ENCODE data around the gene TTLL11. TPM values are rescaled to one million over a fixed set of nuclear protein-coding genes. Genes with fewer than 3 reads are reported as not detected.

The TTLL11 gene
- total and polyA plus RNA-seq, 2 experiments from 2014 or later, result 0.57 to 1.4 TPM

DNA sequence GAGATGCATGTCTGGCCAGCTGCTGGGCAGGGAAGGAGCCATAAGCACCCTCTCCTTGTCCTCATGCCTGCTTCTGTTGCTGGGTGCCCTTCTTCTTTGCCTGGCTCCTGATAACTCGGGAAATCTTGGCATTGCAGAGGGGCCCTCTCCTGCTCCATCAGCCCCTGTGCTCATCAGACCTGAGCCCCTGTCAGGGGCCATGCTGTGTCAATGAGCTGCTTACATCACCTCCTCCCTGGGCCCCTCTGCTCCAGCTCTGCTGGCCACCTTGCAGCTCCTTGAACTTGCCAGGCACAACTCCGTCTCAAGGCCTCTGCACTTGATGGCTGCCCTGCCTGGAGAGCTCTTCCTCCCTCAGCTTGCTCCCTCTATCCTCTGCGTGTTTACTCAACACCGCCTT is 194.3 kb downstream of the TTLL11 start (continued):
- TF ChIP-seq ZNF331 (CRISPR knock-in tag; IDR thresholded peaks at IDR 0.05; ENCODE audit: low read depth) (no peak), CREB1 (CRISPR knock-in tag; IDR thresholded peaks at IDR 0.05; ENCODE audit: low read depth) (no peak), EZH2 (IDR thresholded peaks at IDR 0.05; ENCODE audit: low read depth, unreplicated experiment) (no peak), JUNB (IDR thresholded peaks at IDR 0.05; ENCODE audit: unreplicated experiment) (no peak), EZH2phosphoT487 (IDR thresholded peaks at IDR 0.05; ENCODE audit: unreplicated experiment) (no peak), STAT1 (IDR thresholded peaks at IDR 0.05; ENCODE audit: unreplicated experiment) (no peak), ZNF114 (CRISPR knock-in tag; IDR thresholded peaks at IDR 0.05) (no peak), POLR2AphosphoS5 (IDR thresholded peaks at IDR 0.05; ENCODE audit: low read depth) (no peak)
- TF ChIP-seq, protein P1, sequence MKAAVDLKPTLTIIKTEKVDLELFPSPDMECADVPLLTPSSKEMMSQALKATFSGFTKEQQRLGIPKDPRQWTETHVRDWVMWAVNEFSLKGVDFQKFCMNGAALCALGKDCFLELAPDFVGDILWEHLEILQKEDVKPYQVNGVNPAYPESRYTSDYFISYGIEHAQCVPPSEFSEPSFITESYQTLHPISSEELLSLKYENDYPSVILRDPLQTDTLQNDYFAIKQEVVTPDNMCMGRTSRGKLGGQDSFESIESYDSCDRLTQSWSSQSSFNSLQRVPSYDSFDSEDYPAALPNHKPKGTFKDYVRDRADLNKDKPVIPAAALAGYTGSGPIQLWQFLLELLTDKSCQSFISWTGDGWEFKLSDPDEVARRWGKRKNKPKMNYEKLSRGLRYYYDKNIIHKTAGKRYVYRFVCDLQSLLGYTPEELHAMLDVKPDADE (IDR thresholded peaks at IDR 0.05), result no peak
- TF ChIP-seq, protein P2, sequence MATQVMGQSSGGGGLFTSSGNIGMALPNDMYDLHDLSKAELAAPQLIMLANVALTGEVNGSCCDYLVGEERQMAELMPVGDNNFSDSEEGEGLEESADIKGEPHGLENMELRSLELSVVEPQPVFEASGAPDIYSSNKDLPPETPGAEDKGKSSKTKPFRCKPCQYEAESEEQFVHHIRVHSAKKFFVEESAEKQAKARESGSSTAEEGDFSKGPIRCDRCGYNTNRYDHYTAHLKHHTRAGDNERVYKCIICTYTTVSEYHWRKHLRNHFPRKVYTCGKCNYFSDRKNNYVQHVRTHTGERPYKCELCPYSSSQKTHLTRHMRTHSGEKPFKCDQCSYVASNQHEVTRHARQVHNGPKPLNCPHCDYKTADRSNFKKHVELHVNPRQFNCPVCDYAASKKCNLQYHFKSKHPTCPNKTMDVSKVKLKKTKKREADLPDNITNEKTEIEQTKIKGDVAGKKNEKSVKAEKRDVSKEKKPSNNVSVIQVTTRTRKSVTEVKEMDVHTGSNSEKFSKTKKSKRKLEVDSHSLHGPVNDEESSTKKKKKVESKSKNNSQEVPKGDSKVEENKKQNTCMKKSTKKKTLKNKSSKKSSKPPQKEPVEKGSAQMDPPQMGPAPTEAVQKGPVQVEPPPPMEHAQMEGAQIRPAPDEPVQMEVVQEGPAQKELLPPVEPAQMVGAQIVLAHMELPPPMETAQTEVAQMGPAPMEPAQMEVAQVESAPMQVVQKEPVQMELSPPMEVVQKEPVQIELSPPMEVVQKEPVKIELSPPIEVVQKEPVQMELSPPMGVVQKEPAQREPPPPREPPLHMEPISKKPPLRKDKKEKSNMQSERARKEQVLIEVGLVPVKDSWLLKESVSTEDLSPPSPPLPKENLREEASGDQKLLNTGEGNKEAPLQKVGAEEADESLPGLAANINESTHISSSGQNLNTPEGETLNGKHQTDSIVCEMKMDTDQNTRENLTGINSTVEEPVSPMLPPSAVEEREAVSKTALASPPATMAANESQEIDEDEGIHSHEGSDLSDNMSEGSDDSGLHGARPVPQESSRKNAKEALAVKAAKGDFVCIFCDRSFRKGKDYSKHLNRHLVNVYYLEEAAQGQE (IDR thresholded peaks at IDR 0.05; ENCODE audit: unreplicated experiment), result no peak

DNA sequence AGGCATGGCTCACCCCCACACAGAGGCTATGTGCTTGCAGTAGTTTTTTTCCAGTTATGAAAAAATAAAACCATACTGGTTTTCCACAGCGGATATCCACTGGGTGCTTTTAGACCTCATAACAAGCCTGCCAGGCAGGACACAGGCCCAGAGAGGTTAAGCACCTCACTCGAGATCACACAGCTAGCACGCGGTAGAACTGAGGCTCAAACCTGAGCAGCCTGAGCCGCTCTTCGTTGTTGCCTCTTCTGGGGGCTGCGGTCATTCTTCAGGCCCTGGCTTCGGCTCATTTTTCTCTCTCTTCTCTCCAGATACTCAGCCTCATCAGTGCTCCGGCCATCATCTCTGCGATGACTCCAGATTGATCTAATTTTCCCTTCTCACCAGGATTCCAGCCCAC is 196.0 kb downstream of the TTLL11 start:
- H3K36me3 Mint-ChIP-seq (ENCODE audit: low read depth), result no peaks in the 10 kb centered on the region
- Histone ChIP-seq H3K36me3 (ENCODE audit: insufficient read depth) (no peaks in the 10 kb centered on the region), H3K4me3 (no peak overlapping the region), H3F3A (replicated peaks; ENCODE audit: low read depth) (peaks cover 5% of the 10 kb centered on the region; the same call in 1 of the 2 replicates), H3K4me2 (no peak overlapping the region), H3K9me2 (ENCODE audit: insufficient read depth) (no peaks in the 10 kb centered on the region), H3K4me1 (ENCODE audit: insufficient read depth) (no peaks in the 10 kb centered on the region), H2AFZ (no peak overlapping the region), H3K27me3 (ENCODE audit: insufficient read depth) (no peaks in the 10 kb centered on the region), H3K27ac (ENCODE audit: low read depth) (no peak overlapping the region), H3K79me2 (replicated peaks; ENCODE audit: insufficient read depth) (no peaks in the 10 kb centered on the region), H4K20me1 (replicated peaks; ENCODE audit: insufficient read depth) (no peaks in the 10 kb centered on the region)
- H3K27ac Mint-ChIP-seq, result no peak overlapping the region
- peaks cover 2% of the 10 kb centered on the region; the same call in 1 of the 3 replicates for H3K4me1 Mint-ChIP-seq
- DNase-seq (ENCODE audit: low spot score) (no peak), ATAC-seq (no peak)
- peaks cover 7% of the 10 kb centered on the region for H3K9me3 Mint-ChIP-seq
- peaks cover 6% of the 10 kb centered on the region for H3K27me3 Mint-ChIP-seq (ENCODE audit: insufficient read depth, low read depth, poor library complexity)
- H3K4me3 Mint-ChIP-seq, result no peak overlapping the region
- TF ChIP-seq, protein P2 (IDR thresholded peaks at IDR 0.05; ENCODE audit: unreplicated experiment), result no peak
- no peak for TF ChIP-seq ZNF114 (CRISPR knock-in tag; IDR thresholded peaks at IDR 0.05)
- no peak for TF ChIP-seq EZH2 (IDR thresholded peaks at IDR 0.05; ENCODE audit: low read depth, unreplicated experiment)
- TF ChIP-seq EZH2phosphoT487 (IDR thresholded peaks at IDR 0.05; ENCODE audit: unreplicated experiment), result no peak
- TF ChIP-seq POLR2AphosphoS5 (IDR thresholded peaks at IDR 0.05; ENCODE audit: low read depth), result no peak
- no peak for TF ChIP-seq ZNF331 (CRISPR knock-in tag; IDR thresholded peaks at IDR 0.05; ENCODE audit: low read depth)
- TF ChIP-seq CREB1 (CRISPR knock-in tag; IDR thresholded peaks at IDR 0.05; ENCODE audit: low read depth), result no peak
- TF ChIP-seq, protein P3, sequence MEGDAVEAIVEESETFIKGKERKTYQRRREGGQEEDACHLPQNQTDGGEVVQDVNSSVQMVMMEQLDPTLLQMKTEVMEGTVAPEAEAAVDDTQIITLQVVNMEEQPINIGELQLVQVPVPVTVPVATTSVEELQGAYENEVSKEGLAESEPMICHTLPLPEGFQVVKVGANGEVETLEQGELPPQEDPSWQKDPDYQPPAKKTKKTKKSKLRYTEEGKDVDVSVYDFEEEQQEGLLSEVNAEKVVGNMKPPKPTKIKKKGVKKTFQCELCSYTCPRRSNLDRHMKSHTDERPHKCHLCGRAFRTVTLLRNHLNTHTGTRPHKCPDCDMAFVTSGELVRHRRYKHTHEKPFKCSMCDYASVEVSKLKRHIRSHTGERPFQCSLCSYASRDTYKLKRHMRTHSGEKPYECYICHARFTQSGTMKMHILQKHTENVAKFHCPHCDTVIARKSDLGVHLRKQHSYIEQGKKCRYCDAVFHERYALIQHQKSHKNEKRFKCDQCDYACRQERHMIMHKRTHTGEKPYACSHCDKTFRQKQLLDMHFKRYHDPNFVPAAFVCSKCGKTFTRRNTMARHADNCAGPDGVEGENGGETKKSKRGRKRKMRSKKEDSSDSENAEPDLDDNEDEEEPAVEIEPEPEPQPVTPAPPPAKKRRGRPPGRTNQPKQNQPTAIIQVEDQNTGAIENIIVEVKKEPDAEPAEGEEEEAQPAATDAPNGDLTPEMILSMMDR (conservative IDR thresholded peaks at IDR 0.05; ENCODE audit: low read depth in 2 of 2), result no peak
- TF ChIP-seq NANOG (IDR thresholded peaks at IDR 0.05; ENCODE audit: borderline replicate concordance), result no peak
